Stomach (tissue), 4 donors: Measurements from ENCODE around the gene HCFC1R1.

ENCODE experiments used
- CTCF ChIP-seq, 7 experiments: fragments of 450-650 bp in 4 of 7; fragments of 200-600 bp in 3 of 7; sonication (generic) in 3 of 7; IDR thresholded peaks; one replicate each; pipeline ENCODE4 v1.5.1; 2016 to 2019; ENCODE audit warnings: antibody characterized with exemption in 7 of 7, control low read depth in 2 of 7, mild to moderate bottlenecking in 1 of 7
- EP300 ChIP-seq: sonication (generic); formaldehyde crosslinking; IDR thresholded peaks from one replicate; pipeline ENCODE4 v1.6.1; 2017; ENCODE audit warnings: antibody characterized with exemption
- POLR2A ChIP-seq, 4 donors: fragments of 450-650 bp; IDR thresholded peaks; one replicate each; pipeline ENCODE4 v1.6.1; 2016; ENCODE audit warnings: antibody characterized with exemption in 4 of 4, control low read depth in 2 of 4, mild to moderate bottlenecking in 1 of 4, moderate library complexity in 1 of 4
- POLR2AphosphoS5 ChIP-seq, 3 donors: sonication (generic); formaldehyde crosslinking; IDR thresholded peaks; one replicate each; pipeline ENCODE4 v1.6.1; 2016; ENCODE audit warnings: antibody characterized with exemption in 3 of 3

GRCh38 chr16:2983706-2984136 is 40.0 kb downstream of the HCFC1R1 start:
- no peak for TF ChIP-seq POLR2A (IDR thresholded peaks at IDR 0.05)
- TF ChIP-seq CTCF (IDR thresholded peaks at IDR 0.05), result peak in 5 of 7 experiments; percentile 60 to 97 (median 97)
- peak in 1 of 3 donors; percentile 53 for TF ChIP-seq POLR2AphosphoS5 (IDR thresholded peaks at IDR 0.05)
- TF ChIP-seq EP300, result no peak
